Measurements from ENCODE around the gene PKD1.

PKD1 gene

GRCh38 chr16:2056077-2056476 is 79.6 kb downstream of the PKD1 start:
- DNase-seq: peak in 7 of 56 donors; percentile 10 to 64 (median 35)

- no peak for DNase-seq
Observed at GRCh38 chr16:2054543-2055245, 81.0 kb downstream of the PKD1 start.

DNA sequence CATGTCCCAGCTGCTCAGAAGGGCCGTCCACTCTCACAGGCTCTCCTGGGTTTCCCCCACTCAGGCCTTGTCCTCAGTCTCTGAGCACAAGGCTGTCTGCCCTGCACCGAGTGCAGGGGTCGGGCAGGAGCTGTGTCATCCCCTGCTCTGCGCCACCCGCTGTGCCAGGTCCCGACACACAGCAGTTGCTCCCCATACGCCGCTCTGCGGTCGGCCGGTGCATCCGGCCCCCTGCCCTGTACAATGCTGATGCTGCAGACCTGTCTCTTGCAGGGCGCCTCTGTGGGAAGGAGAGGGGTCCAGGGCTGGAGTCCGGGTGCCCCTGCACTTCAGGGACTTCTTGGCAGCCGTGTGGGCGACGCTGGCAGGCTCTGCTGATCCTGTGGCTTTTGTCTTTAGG is 81.8 kb downstream of the PKD1 start:
- no peak for DNase-seq

DNA sequence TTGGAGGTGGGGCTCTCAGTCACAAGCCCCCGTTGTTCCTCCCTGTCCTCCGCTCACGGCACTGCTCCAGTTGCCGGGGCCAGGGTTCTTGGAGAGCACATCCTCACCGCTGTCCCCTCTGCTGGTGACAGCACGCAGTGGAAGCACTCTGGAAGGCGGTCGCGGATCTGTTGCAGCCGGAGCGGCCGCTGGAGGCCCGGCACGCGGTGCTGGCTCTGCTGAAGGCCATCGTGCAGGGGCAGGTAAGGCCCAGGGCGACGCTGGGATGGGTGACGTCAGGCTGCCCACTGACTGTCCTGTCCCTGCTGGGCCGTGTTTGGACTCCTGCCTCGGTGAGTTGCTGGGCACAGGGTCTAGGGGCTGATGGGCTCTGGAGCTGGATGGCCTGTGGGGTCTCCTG is 82.5 kb downstream of the PKD1 start:
- DNase-seq: no peak

- peak in 4 of 56 donors; percentile 35 to 72 (median 60) for DNase-seq
Observed at GRCh38 chr16:2048116-2048543, 87.6 kb downstream of the PKD1 start.

GRCh38 chr16:2047330-2048115 is 88.2 kb downstream of the PKD1 start, which contains the start of the genes NTHL1 and TSC2:
Gene NTHL1, minus strand, starts transcription at chr16:2047834. Its CDS starts 11 bp downstream, at chr16:2047823.
Gene TSC2, plus strand, starts transcription at chr16:2047985. Its CDS starts 631 bp downstream, at chr16:2048616.
- DNase-seq: peak; percentile 62 to 98 (median 94)

DNA sequence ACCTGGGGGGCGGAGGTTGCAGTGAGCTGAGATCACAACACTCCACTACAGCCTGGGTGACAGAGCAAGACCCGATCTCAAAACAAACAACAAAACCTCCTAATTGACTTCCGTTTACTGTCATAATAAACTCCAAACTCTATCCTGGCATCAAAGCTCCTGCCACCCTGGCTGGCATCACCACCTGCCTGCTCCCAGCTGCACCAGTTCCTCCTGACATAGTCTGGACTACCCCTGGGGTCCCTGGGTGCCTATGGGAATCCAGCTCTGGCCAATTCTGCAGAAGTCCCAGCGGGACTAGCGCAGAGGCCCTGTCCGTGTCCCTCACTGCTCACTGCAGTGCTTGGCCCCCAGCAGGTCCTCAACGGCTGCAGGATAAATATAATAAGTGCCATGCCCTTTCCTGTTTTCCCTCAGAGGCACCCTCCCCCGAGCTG is 88.8 kb downstream of the PKD1 start:
- DNase-seq: peak in 1 of 56 donors; percentile 49

DNA sequence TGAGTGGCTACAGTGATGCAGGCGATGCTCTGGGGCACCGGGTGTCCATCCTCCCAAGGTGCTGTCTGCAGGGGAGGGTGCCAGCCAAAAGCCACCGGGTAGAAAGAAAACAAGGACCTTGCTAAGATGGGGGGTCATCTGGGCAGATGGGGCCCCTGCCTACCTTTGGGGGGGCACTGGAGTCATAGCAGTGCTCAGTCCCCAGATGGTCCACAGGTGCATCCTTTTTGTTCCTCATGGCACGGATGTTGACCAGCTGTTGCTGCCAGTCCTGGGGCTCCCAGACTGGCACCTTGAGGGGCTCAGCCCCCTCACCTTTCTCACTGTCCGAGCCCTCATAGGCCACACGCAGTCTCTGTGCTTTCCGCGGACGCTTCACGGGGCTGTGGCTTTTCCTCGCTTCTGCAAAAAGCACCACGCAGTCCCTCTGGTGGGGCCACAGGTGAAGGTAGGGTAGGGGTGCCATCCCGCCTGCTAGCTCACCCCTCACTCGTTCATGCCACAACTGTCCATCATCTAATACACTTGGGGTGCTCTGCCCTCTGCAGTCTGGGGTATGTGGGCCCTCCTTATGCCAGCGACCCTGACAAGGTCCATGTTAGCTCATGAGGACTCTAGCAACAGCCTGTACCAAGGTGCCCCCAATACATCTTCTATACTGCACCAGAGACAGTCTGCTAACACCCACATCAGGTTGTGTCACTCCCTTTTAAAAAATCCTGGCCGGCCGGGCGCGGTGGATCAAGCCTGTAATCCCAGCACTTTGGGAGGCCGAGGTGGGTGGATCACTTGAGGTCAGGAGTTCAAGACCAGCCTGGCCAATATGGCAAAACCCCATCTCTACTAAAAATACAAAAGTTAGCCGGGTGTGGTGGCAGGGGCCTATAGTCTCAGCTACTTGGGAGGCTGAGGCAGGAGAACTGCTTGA is 89.5 kb downstream of the PKD1 start:
- no peak for DNase-seq

GRCh38 chr16:2044541-2044940 is 91.2 kb downstream of the PKD1 start:
- DNase-seq: no peak

- DNase-seq: peak in 29 of 56 donors; percentile 10 to 72 (median 31)
Observed at GRCh38 chr16:2043667-2044451, 91.8 kb downstream of the PKD1 start.

DNA sequence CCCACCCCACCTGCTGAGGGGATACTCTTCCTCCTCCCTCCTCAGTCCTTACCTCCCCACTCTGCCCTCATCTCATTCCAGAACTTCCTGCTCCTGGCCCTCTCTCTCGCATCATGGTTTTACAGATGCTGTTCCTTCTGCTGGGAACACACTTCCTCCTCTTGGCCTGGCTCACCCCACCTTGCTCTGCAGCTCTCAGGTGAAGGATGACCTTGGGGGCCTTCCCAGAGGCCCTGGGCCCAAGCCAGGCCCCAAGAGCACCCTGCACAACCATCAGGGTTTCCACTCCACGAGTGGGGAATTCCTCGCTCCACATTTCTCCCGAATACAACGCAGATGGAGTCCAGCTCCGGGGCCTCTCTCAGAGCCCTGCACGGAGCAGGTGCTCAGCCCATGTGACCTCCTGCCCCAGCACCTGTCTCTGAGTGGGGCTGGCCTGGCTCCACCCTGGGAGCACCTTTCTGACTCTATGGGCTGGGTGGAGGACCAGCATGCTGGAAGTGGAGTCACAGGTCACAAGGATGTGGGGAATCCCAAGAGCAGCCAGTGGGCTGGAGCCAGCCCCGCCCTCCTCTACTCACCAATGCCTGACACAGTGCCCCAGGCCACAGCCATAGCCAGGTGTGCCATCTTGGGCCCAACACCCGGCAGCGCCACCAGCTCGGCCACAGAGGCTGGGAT is 92.6 kb downstream of the PKD1 start:
- no peak for DNase-seq

DNA sequence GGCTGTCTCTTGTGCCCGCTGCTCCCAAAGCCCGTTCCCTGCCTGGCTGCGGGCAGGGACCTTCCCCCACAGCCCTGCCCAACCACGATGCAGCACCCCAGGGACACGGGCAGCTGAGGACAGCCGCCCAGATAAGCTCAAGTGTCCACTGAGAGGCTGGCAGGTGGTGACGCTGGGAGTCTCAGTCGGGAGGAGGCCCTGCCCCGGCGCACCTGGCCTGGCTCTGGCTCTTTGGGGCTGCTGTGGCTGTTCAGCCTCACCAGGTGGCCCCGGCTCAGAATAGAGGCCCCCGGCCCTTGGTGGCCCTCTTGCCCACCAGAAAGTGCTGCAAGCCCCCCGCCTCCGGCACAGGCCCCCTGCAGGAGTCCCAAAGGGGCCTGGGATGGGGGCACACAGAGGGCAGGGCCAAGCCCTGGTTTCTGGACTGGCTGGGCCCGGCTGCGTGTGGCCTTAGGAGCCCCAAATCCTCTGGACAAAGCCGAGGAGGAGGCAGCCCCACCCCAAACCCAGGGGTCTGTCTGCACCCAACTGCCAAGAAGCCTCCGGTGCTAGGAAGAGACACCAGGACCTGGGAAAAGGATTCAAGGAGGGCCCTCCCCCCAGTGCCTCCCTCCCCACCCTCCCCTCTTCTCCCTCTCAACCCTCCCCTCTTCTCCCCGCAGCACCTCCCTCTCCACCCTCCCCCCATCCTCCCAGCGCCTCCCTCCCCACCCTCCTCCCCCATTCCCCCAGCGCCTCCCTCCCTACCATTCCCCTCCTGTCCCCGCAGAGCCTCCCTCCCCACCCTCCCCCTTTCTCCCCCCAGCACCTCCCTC is 93.3 kb downstream of the PKD1 start:
- no peak for DNase-seq

- DNase-seq: peak in 1 of 56 donors; percentile 12
Observed at GRCh38 chr16:2040787-2041522, 94.7 kb downstream of the PKD1 start.

DNA sequence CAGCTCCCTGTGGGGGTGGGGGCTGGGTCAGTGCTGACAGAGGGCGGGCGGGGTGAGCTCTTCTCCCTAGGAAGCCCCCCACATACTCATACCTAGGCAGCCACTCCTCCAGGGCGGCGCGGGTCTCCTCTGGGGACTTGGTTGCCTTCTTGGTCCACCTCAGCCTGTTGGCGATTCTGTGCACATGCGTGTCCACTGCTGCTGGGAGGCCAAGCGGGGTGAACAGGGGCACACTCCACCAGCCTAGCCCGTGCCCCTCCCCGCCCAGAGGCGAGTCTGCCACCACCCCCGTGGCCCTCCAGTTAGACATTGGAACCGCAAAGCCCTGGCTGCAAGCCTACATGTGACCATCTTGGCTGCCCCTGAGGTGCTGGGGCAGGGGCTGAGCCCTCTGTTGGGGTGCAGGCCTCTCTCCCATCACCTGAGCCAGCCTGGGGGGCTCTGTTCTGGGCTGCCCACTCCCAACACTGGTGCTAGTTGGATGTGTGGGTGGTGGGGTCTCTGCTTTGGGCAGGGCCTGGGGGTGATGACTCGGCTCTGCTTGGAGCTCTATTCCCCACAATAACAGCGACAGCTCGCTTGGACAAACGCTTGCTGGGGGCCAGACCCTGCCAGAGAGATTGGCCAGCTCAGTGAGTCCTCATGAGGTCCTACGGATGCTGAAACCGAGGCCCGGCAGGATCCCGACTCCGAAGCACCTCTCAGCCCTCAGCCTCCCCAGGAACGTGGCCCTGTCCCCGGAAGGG is 95.5 kb downstream of the PKD1 start:
- DNase-seq: no peak

GRCh38 chr16:2039274-2040031 is 96.2 kb downstream of the PKD1 start:
- DNase-seq: no peak
